GM12891 (cell line): ENCODE results near the gene PYGO1.

Source experiments
- PAX5 ChIP-seq: IDR thresholded peaks from 2 replicates; pipeline ENCODE4 v1.6.1; 2011; ENCODE audit warnings: low read length, moderate library complexity, mild to moderate bottlenecking; ENCODE audit not compliant: insufficient read depth, severe bottlenecking
- POLR2A ChIP-seq: IDR thresholded peaks from 2 replicates; pipeline ENCODE4 v1.6.1; 2011; ENCODE audit warnings: low read depth, low read length, control low read depth
- POLR2AphosphoS5 ChIP-seq: IDR thresholded peaks from 2 replicates; pipeline ENCODE4 v1.6.1; 2011; ENCODE audit warnings: low read depth, low read length, control low read depth
- SPI1 ChIP-seq: IDR thresholded peaks from 2 replicates; pipeline ENCODE4 v1.6.1; 2011; ENCODE audit warnings: low read depth, low read length, control low read depth
- TAF1 ChIP-seq: IDR thresholded peaks from 2 replicates; pipeline ENCODE4 v1.6.1; 2011; ENCODE audit warnings: low read depth, low read length, control low read depth

DNA sequence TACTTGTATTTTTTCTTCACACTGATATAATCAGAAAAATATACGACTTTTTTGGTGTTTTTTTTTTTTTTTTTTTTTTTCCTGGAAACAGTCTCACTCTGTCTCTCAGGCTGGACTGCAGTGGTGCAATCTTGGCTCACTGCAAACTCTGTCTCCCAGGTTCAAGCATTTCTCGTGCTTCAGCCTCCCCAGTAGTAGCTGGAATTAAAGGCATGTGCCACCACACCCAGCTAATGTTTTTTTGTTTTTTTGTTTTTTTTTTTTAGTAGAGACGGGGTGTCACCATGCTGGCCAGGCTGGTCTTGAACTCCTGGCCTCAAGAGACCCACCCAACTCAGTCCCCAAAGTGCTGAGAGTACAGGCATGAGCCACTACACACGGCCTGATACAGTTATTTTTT lies 59.3 kb downstream of the PYGO1 start:
- no peak for TF ChIP-seq SPI1
- TF ChIP-seq POLR2A: no peak
- TF ChIP-seq POLR2AphosphoS5: no peak
- TF ChIP-seq TAF1: no peak
- no peak for TF ChIP-seq PAX5
